Erythroblast (primary cell): ENCODE measurements around the gene SGCA.

Source experiments
- GATA1 ChIP-seq: IDR thresholded peaks from 2 replicates; pipeline ENCODE4 v1.6.1; 2011; ENCODE audit warnings: low read depth, mild to moderate bottlenecking, control low read depth, low read length, moderate library complexity
- POLR2A ChIP-seq: IDR thresholded peaks from 2 replicates; pipeline ENCODE4 v1.6.1; 2011; ENCODE audit warnings: mild to moderate bottlenecking, low read length

DNA sequence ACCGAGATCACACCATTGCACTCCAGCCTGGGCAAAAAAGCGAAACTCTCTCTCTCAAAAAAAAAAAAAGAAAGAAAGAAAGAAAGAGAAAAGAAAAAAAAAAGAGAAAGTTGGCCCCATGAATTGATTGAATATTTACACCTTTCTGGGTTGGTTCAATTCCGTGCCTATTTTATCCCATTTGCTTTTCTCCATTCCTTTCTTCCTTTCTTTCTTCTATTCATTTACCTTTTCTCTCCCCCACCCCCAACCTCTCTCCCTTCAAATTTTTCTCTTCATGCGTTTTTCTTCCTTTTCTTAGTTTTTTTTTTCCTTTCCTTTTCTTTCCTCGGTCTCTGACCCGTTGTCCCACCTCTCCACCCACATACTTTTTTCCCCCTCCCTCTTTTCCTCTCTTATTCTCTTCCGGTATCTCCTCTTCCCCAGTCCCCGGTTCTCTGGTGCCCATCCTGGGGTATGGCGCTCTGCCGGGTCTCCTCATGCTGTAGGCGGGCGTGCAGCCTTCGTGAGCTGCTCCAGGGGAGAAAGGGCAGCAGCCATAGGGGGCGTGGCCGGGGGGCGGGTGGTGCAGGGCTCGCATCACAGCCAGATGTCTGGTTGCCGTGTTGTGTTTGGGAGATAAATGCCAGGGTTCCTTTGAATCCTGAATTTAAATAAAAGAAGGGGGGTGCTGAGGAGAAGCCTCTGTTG is 40.9 kb downstream of the SGCA start:
- TF ChIP-seq POLR2A (no peak), GATA1 (no peak)
